ENCODE measurements around the gene KRTAP10-3.
"Not testable (repeated sequence)": the region's sequence is repeated elsewhere in the genome, so short reads cannot be mapped to it uniquely, and the experiment has no call there.

The KRTAP10-3 gene, protein sequence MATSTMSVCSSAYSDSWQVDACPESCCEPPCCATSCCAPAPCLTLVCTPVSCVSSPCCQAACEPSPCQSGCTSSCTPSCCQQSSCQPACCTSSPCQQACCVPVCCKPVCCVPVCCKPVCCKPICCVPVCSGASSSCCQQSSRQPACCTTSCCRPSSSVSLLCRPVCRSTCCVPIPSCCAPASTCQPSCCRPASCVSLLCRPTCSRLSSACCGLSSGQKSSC

GRCh38 chr21:44558695-44559094 is at the start of gene KRTAP10-3:
Gene KRTAP10-3 (minus strand): TSS chr21:44558795. CDS start chr21:44558715, 80 bp downstream.
- in situ Hi-C loops (cut with HindIII; ENCODE audit: low sequenced_read_pairs): no loop called here

GRCh38 chr21:44606495-44606894 is 47.9 kb upstream of the KRTAP10-3 start:
- in situ Hi-C loops (cut with HindIII; ENCODE audit: low sequenced_read_pairs): no loop called here

GRCh38 chr21:44603911-44604310 is 45.3 kb upstream of the KRTAP10-3 start:
- in situ Hi-C loops (cut with HindIII; ENCODE audit: low sequenced_read_pairs): no loop called here

GRCh38 chr21:44603109-44603875 is 44.7 kb upstream of the KRTAP10-3 start:
- in situ Hi-C loops (cut with HindIII; ENCODE audit: low sequenced_read_pairs): no loop called here

DNA sequence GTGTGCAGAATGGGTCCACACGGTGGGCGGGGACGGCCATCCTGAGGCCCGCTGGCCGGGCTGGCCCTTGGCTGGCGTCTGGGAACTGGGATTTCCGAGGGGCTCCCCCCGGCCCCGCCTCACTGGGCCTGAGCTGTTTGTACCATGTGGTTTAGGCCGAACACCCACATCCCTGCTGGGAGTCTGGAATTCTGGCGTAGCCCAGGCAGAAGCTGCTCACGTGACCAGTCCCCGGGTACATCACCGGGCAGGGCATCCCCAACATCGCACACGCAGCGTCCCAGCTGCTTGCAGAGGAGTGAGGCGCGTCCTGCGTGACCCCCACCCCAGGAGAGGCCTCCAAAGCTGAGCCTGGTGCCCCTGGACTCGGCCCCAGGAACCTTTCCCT is 43.9 kb upstream of the KRTAP10-3 start:
- in situ Hi-C loops (cut with HindIII; ENCODE audit: low sequenced_read_pairs): no loop called here

GRCh38 chr21:44601596-44602462 is 43.2 kb upstream of the KRTAP10-3 start:
- in situ Hi-C loops (cut with HindIII; ENCODE audit: low sequenced_read_pairs): no loop called here

GRCh38 chr21:44601091-44601490 is 42.5 kb upstream of the KRTAP10-3 start:
- in situ Hi-C loops (cut with HindIII; ENCODE audit: low sequenced_read_pairs): not testable (repeated sequence)

- in situ Hi-C loops (cut with HindIII; ENCODE audit: low sequenced_read_pairs): not testable (repeated sequence)
Observed at GRCh38 chr21:44600118-44600978, 41.8 kb upstream of the KRTAP10-3 start, which contains the start of gene KRTAP10-7. Gene KRTAP10-7 (plus strand): TSS chr21:44600597. CDS start chr21:44600622, 25 bp downstream.

DNA sequence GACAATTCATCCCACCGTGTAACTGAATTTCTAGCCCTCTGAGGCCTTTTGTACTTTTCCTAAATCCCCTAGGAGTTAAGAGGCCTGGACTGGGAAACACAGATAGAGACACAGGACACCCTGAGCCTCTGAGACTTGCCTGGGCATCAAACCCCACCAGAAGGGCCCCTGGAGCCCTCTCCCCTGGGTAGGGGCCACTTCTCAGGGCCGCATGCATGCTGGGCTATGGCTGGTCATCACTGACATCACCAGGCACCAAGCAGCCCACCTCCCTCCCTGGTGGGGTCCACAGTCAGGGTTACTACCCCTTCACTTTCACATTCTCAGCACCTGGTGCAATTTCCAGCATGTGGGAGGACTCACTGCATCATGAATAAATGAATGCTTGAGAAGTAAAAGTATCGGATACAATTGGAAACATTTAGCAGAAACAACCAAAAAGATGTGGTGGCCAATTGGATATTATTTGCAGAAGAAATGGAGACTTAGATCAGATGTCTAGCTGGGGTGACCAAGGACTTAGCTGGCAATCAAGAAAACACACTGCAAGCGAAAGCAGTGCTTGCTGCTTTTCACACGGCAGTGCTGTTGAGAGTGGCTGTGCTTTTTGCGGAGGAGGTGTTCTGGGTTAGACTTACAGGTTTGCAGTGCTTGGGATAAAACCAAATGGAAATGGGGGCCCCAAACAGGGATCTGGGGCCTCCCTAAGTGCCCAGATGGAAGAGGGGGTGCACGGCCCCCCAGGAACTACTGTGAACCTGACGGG is 40.9 kb upstream of the KRTAP10-3 start:
- in situ Hi-C loops (cut with HindIII; ENCODE audit: low sequenced_read_pairs): no loop called here

DNA sequence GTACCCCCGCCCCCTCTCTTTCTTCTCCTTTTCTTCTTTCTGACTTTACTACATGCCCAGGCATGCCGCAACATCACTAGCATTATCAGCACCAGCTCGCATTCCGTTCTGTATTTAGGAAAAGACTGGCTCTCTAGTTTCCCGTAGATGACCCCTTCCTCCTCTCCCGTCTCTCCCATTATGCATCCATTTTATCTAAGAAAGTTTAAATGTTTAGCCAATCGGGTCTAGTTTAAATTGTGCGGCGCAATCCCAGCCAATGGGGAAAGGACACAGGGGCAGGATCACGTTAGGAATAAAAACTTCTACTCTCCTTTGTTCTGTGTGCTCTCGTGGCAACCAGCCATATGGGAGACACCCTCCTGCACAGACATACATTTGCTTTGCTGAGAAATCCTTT is 39.5 kb upstream of the KRTAP10-3 start:
- in situ Hi-C loops (cut with HindIII; ENCODE audit: low sequenced_read_pairs): no loop called here

DNA sequence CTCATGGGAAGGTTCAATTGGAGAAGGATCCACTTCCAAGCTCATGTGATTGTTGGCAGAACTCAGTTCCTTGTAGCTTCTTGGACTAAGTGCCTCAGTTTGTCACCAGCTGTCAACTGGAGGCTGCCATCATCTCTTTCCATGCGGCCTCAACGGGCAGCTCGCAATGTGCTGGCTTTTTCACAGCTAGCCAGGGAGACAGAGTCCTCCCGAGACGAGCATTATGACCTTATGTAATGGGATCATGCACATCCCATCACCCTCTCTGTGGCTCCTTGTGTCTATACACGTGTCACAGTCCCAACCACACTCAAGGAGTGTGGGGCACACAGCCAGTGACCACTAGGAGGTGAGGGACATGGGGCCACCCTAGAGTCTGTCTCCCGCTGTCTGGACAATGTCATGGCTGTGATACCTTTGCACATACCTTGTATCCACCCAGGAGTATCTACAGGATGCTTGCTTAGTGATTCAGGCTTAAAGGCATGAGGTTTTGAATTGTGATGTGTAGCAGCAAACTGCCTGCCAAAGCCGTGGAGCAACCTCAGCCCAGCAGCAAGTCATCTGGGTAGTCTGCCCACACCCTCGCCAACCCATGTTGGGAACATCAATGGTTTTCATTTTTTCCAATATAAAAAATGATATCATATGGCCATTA is 37.6 kb upstream of the KRTAP10-3 start:
- in situ Hi-C loops (cut with HindIII; ENCODE audit: low sequenced_read_pairs): no loop called here

GRCh38 chr21:44595524-44595923 is 36.9 kb upstream of the KRTAP10-3 start:
- in situ Hi-C loops (cut with HindIII; ENCODE audit: low sequenced_read_pairs): no loop called here

DNA sequence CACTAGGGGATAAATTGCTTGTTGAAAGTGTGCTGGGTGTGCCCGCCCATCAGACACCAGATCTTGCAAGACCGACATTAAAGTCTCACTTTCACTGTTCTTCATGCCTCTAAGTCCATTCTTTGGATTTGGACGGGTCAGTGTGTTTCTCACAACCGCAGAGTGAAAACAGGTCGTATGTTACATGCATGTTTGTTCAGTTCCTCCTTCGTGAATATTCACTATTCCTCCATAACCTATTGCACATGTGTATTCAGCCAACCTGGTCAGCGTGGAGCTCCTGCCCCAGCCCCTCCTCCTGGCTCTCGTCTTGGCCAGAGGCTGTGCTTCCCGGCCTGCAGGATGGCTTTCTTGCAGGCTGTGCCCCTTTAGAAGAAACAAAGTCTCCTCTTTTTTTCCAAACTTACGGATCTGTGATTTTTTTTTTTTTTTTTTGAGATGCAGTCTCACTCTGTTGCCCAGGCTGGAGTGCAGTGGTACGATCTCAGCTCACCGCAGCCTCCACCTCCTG is 35.9 kb upstream of the KRTAP10-3 start:
- in situ Hi-C loops (cut with HindIII; ENCODE audit: low sequenced_read_pairs): no loop called here

- in situ Hi-C loops (cut with HindIII; ENCODE audit: low sequenced_read_pairs): no loop called here
Observed at GRCh38 chr21:44593598-44594405, 35.2 kb upstream of the KRTAP10-3 start.

DNA sequence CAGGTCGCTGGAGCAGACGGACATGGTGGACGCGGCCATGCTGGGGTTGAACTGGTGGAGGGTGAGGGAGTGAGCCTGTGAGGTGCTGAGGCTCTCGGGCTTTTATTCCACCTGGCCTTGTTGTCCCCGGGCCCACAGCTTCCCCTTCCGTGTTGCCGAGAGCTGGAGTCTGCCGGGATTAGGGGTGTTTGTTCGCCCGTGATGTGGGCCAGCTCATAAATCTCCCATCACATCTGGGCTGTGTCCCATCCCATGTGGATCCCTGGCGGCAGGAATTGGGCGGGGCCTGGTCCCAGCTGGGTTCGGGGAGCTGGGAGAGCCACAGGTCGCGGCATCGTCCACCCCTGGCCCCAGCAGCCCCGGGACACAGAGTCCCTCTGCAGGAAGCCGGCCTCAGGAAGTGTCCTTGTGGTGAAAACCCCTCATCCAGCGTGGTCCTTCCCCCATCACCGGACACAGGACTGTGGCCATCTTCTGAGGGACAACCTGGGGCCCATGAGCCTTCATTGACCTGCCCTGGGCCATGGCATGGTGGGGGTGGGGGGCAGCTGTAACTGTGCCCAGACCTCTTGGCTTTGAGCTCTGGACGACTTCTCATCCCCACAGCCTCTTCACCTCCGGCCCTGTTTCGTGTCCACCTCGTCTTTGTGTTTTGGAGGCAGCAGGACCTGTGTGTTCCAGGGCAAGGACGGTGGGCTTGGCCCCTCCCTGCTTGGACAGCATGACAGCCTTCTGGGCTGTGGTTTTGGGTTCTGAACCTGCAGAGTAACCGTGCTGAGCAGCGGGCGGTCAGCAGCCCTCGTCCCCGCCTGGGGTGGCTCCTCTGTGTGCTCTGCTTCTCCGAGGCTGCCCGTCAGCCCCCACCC is 34.1 kb upstream of the KRTAP10-3 start, which contains the start of gene KRTAP10-6:
Gene KRTAP10-6, minus strand, starts transcription at position 60 of the 866 bp plus-strand sequence. Its CDS starts 21 bp downstream, at position 39.
- in situ Hi-C loops (cut with HindIII; ENCODE audit: low sequenced_read_pairs): no loop called here

DNA sequence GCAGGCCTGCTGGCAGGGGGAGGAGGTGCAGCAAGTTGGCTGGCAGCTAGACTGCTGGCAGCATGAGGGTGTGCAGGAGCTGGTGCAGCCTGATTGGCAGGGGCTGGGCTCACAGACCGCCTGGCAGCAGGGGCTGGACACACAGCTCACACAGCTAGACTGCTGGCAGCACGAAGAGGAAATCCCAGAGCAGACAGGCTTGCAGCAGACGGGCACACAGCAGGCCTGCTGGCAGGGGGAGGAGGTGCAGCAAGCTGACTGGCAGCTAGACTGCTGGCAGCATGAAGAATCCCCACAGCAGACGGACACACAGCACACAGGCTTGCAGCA is 33.2 kb upstream of the KRTAP10-3 start:
- in situ Hi-C loops (cut with HindIII; ENCODE audit: low sequenced_read_pairs): not testable (repeated sequence)

All from endothelial cell of hepatic sinusoid (primary cell).